HepG2 (cell line): ENCODE measurements around the gene KDM2B. TPM values are rescaled to one million over a fixed set of nuclear protein-coding genes. Genes with fewer than 3 reads are reported as not detected.

Experiments
- CBX5 ChIP-seq: sonication (generic); formaldehyde crosslinking; IDR thresholded peaks from 2 replicates; pipeline ENCODE4 v1.4.0; 2020; ENCODE audit warnings: missing genetic modification reagents, borderline replicate concordance
- DRAP1 ChIP-seq: IDR thresholded peaks from 2 replicates; pipeline ENCODE4 v1.6.1; 2016; ENCODE audit warnings: missing genetic modification reagents, missing compliant biosample characterization
- EHMT2 ChIP-seq: fragments of 200-600 bp; sonication (generic); IDR thresholded peaks from 2 replicates; pipeline ENCODE4 v1.7.0; 2017; ENCODE audit warnings: antibody characterized with exemption, low read depth, low read length, borderline replicate concordance
- FIP1L1 ChIP-seq: fragments of 200-400 bp; formaldehyde crosslinking; IDR thresholded peaks from 2 replicates; pipeline ENCODE4 v1.6.1; 2018; ENCODE audit warnings: low read depth, mild to moderate bottlenecking, low read length, moderate library complexity, borderline replicate concordance; ENCODE audit not compliant: insufficient read depth
- IKZF1 ChIP-seq: fragments of 450-650 bp; IDR thresholded peaks from 2 replicates; pipeline ENCODE4 v1.7.1; 2016
- KDM3A ChIP-seq: IDR thresholded peaks from 2 replicates; pipeline ENCODE4 v1.6.1; 2018; ENCODE audit warnings: low read depth, missing compliant biosample characterization
- NFYB ChIP-seq: sonication (generic); formaldehyde crosslinking; IDR thresholded peaks from 2 replicates; pipeline ENCODE4 v1.4.0; 2020; ENCODE audit warnings: missing genetic modification reagents
- NKX3-1 ChIP-seq: sonication (generic); formaldehyde crosslinking; IDR thresholded peaks from 2 replicates; pipeline ENCODE4 v1.5.0; 2020; ENCODE audit warnings: missing genetic modification reagents
- NR2F2 ChIP-seq: IDR thresholded peaks from 2 replicates; pipeline ENCODE4 v1.6.1; 2012; ENCODE audit warnings: low read depth, inconsistent platforms, borderline replicate concordance
- RBM22 ChIP-seq: fragments of 200-400 bp; formaldehyde crosslinking; optimal IDR thresholded peaks from 2 replicates; pipeline ENCODE3; 2017; ENCODE audit warnings: mild to moderate bottlenecking, low read length, moderate library complexity
- SKIL ChIP-seq: sonication (generic); formaldehyde crosslinking; IDR thresholded peaks from 2 replicates; pipeline ENCODE4 v1.8.0; 2022; ENCODE audit warnings: missing genetic modification reagents, mild to moderate bottlenecking, moderate library complexity, borderline replicate concordance
- SMAD3 ChIP-seq: sonication (generic); formaldehyde crosslinking; IDR thresholded peaks from 2 replicates; pipeline ENCODE4 v1.4.0; 2020; ENCODE audit warnings: missing genetic modification reagents
- ZFP91 ChIP-seq: sonication (generic); formaldehyde crosslinking; IDR thresholded peaks from 2 replicates; pipeline ENCODE4 v1.9.0; 2022; ENCODE audit warnings: missing genetic modification reagents, mild to moderate bottlenecking, borderline replicate concordance
- ZKSCAN5 ChIP-seq: sonication (generic); formaldehyde crosslinking; IDR thresholded peaks from 2 replicates; pipeline ENCODE4 v1.5.1; 2020; ENCODE audit warnings: mild to moderate bottlenecking, missing genetic modification reagents
- ZNF180 ChIP-seq: sonication (generic); formaldehyde crosslinking; IDR thresholded peaks from 2 replicates; pipeline ENCODE4 v1.4.0; 2020; ENCODE audit warnings: low read depth, missing genetic modification reagents, borderline replicate concordance
- ZNF207 ChIP-seq: fragments of 450-650 bp; IDR thresholded peaks from 2 replicates; pipeline ENCODE4 v1.6.1; 2016; ENCODE audit warnings: antibody characterized with exemption, borderline replicate concordance
- ZNF224 ChIP-seq: sonication (generic); formaldehyde crosslinking; IDR thresholded peaks from 2 replicates; pipeline ENCODE4 v1.5.0; 2020; ENCODE audit warnings: mild to moderate bottlenecking, missing genetic modification reagents
- ZNF574 ChIP-seq: sonication (generic); formaldehyde crosslinking; IDR thresholded peaks from 2 replicates; pipeline ENCODE4 v1.4.0; 2020; ENCODE audit warnings: missing genetic modification reagents
- ZNF644 ChIP-seq: IDR thresholded peaks from 2 replicates; pipeline ENCODE4 v1.6.1; 2016; ENCODE audit warnings: low read depth
- ZNF788 ChIP-seq: sonication (generic); formaldehyde crosslinking; IDR thresholded peaks from 2 replicates; pipeline ENCODE4 v1.5.0; 2020; ENCODE audit warnings: mild to moderate bottlenecking, missing genetic modification reagents, borderline replicate concordance
- ZSCAN31 ChIP-seq: sonication (generic); formaldehyde crosslinking; IDR thresholded peaks from 2 replicates; pipeline ENCODE4 v1.5.0; 2020; ENCODE audit warnings: low read depth, mild to moderate bottlenecking, missing genetic modification reagents
- polyA plus RNA-seq, 8 experiments: library from polyadenylated mRNA; depleted of rRNA in 3 of 8; stranded (reverse) in 7 of 8; unstranded in 1 of 8; fragments of >200 nt; fragmentation: Illumina TruSeq in 4 of 8; extraction: Trizol in 4 of 8; gene quantifications; 2 replicates each; pipeline versions ENCODE4 v1.2.1 to v1.2.3, GENCODE V29; 2011 to 2016; ENCODE audit warnings: low read depth in 4 of 8, missing spikeins in 1 of 8, mixed read lengths in 1 of 8; ENCODE audit not compliant: insufficient read depth in 1 of 8
- total RNA-seq, 5 experiments: library from RNA; depleted of rRNA; stranded (reverse); fragments of >200 nt; fragmentation: Illumina TruSeq; extraction: Trizol; gene quantifications; 2 replicates each; pipeline ENCODE4 v1.2.3, GENCODE V29; 2016; ENCODE audit warnings: low read depth in 1 of 5

Gene KDM2B
- total and polyA plus RNA-seq, 2 of the 13 experiments (the other 11 are each of a cell fraction or from before 2014, with no cell fraction given) = 17.5 to 26.1 TPM

- no peak for TF ChIP-seq SKIL (CRISPR knock-in tag)
- no peak; the same call in 1 of the 2 replicates for TF ChIP-seq ZNF224
- TF ChIP-seq ZNF180 = no peak
- TF ChIP-seq KDM3A (CRISPR knock-in tag) = no peak
- no peak for TF ChIP-seq ZNF207
- TF ChIP-seq ZFP91 (CRISPR knock-in tag) = peak; percentile 80; the same call in 1 of the 2 replicates
- TF ChIP-seq NR2F2 = peak; percentile 17; the same call in 1 of the 2 replicates
- no peak for TF ChIP-seq RBM22
- TF ChIP-seq IKZF1 = no peak
- TF ChIP-seq ZKSCAN5 = no peak
- TF ChIP-seq ZSCAN31 (CRISPR knock-in tag) = no peak; the same call in none of the 2 replicates
- peak; percentile 59; the same call in 1 of the 2 replicates for TF ChIP-seq NKX3-1 (CRISPR knock-in tag)
- TF ChIP-seq ZNF574 (CRISPR knock-in tag) = peak; percentile 84
- TF ChIP-seq SMAD3 (CRISPR knock-in tag) = no peak
- no peak; the same call in 1 of the 2 replicates for TF ChIP-seq FIP1L1
- no peak for TF ChIP-seq ZNF788 (CRISPR knock-in tag)
- TF ChIP-seq NFYB = peak; percentile 95
- no peak for TF ChIP-seq CBX5
- TF ChIP-seq ZNF644 (CRISPR knock-in tag) = no peak
- TF ChIP-seq DRAP1 = peak; percentile 94
- no peak for TF ChIP-seq EHMT2
These were observed 181.2 kb downstream of the KDM2B start, which contains the start of gene RNF34 (continued) for GRCh38 chr12:121399391-121400331.
